ENCODE measurements around the gene SHISA8.

Gene SHISA8

DNA sequence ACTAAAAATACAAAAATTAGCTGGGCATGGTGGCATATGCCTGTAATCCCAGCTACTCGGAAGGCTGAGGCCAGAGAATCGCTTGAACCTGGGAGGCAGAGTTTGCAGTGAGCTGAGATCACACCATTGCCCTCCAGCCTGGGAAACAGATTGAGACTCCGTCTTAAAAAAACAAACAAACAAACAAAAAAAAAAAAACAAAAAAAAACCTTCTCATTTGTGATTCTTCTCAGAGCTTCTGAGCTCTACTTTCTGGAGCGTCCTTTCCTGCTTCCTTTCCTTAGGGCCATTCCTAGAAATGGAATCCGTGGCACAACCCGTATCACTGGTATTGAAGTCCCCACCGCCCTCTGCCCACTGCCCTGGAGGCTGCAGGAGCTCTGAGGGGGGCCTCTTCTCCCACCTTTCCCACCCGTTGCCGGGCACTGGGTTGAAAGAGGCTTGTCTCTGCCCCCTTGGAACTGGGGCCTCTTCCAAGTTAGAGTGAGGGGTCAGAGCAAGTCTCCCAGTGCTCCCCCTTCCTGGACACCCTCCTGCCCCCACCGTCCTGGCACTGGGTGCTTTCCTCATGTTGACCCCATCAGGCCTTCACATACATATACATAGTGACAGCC is 2.0 kb upstream of the SHISA8 start (continued):
- no peak for TF ChIP-seq ZNF324 (tag by site-specific recombination; IDR thresholded peaks at IDR 0.05)
- TF ChIP-seq HOXD13 (CRISPR knock-in tag; IDR thresholded peaks at IDR 0.05; ENCODE audit: borderline replicate concordance), result no peak
- TF ChIP-seq, protein P1, sequence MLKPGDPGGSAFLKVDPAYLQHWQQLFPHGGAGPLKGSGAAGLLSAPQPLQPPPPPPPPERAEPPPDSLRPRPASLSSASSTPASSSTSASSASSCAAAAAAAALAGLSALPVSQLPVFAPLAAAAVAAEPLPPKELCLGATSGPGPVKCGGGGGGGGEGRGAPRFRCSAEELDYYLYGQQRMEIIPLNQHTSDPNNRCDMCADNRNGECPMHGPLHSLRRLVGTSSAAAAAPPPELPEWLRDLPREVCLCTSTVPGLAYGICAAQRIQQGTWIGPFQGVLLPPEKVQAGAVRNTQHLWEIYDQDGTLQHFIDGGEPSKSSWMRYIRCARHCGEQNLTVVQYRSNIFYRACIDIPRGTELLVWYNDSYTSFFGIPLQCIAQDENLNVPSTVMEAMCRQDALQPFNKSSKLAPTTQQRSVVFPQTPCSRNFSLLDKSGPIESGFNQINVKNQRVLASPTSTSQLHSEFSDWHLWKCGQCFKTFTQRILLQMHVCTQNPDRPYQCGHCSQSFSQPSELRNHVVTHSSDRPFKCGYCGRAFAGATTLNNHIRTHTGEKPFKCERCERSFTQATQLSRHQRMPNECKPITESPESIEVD (tag by site-specific recombination; IDR thresholded peaks at IDR 0.05), result no peak
- peak; percentile 53; the same call in 1 of the 2 replicates for TF ChIP-seq ZBTB17 (tag by site-specific recombination; IDR thresholded peaks at IDR 0.05)
- TF ChIP-seq, protein P2, sequence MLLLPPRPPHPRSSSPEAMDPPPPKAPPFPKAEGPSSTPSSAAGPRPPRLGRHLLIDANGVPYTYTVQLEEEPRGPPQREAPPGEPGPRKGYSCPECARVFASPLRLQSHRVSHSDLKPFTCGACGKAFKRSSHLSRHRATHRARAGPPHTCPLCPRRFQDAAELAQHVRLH (tag by site-specific recombination; IDR thresholded peaks at IDR 0.05), result no peak
- no peak for TF ChIP-seq ZNF501 (tag by site-specific recombination; IDR thresholded peaks at IDR 0.05)
- no peak for TF ChIP-seq WT1 (tag by site-specific recombination; IDR thresholded peaks at IDR 0.05)
- 0 out of 2 replicates have a peak, but pooled peaks have one; percentile 32 for TF ChIP-seq BCL11A (tag by site-specific recombination; IDR thresholded peaks at IDR 0.05; ENCODE audit: low read depth)
- TF ChIP-seq ZNF555 (tag by site-specific recombination; conservative IDR thresholded peaks at IDR 0.05), result no peak
- TF ChIP-seq, protein P3, sequence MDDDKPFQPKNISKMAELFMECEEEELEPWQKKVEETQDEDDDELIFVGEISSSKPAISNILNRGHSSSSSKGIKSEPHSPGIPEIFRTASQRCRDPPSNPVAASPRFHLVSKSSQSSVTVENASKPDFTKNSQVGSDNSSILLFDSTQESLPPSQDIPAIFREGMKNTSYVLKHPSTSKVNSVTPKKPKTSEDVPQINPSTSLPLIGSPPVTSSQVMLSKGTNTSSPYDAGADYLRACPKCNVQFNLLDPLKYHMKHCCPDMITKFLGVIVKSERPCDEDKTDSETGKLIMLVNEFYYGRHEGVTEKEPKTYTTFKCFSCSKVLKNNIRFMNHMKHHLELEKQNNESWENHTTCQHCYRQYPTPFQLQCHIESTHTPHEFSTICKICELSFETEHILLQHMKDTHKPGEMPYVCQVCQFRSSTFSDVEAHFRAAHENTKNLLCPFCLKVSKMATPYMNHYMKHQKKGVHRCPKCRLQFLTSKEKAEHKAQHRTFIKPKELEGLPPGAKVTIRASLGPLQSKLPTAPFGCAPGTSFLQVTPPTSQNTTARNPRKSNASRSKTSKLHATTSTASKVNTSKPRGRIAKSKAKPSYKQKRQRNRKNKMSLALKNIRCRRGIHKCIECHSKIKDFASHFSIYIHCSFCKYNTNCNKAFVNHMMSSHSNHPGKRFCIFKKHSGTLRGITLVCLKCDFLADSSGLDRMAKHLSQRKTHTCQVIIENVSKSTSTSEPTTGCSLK (tag by site-specific recombination; IDR thresholded peaks at IDR 0.05), result no peak
- TF ChIP-seq, protein P4, sequence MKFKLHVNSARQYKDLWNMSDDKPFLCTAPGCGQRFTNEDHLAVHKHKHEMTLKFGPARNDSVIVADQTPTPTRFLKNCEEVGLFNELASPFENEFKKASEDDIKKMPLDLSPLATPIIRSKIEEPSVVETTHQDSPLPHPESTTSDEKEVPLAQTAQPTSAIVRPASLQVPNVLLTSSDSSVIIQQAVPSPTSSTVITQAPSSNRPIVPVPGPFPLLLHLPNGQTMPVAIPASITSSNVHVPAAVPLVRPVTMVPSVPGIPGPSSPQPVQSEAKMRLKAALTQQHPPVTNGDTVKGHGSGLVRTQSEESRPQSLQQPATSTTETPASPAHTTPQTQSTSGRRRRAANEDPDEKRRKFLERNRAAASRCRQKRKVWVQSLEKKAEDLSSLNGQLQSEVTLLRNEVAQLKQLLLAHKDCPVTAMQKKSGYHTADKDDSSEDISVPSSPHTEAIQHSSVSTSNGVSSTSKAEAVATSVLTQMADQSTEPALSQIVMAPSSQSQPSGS (tag by site-specific recombination; IDR thresholded peaks at IDR 0.05; ENCODE audit: low read depth), result no peak
- no peak for TF ChIP-seq GLI4 (tag by site-specific recombination; IDR thresholded peaks at IDR 0.05)

DNA sequence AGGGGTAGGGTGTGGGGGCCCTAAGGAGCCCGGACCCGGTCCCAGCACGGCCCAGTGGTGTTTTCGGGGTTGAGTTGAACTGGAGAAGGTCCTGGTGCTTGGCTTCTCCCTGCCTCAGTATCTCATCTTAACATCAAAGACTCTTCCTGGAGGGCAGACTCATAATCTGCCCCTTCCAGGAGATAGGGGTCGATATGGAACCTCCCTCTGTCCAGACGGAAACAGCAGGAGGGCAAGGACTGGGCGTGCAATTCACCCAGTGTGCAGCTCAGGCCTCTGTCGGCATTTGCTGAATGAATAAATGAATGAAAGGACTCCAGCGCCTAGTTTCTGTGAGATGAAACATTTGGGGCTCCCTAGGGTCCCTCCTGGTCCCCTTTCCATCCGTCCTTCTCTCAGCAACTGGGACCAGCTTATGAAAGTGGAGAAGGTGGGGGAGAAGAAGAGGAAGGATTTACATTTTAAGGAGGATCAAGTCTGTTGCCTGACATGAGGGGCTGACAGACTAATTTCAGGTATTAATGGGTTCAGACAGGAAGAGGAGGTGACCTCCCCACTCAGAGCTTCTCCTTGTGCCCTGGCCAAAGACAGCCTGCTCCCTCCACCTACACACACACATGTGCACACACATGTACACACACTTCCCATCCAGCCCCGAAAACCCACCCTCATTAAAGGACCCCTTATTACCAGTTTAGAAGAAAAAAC is 1.1 kb upstream of the SHISA8 start:
- CTCF ChIA-PET, result interaction anchor here (0.7 to 2.0 kb wide), 4 partner anchors 9 to 219 kb away, joined by 3 to 10 read pairs (median 4); no protein-coding TSS in a partner anchor
- H3K4me1 ChIP-seq (ENCODE audit: control insufficient read depth, insufficient read depth, low read length), result peaks cover 6% of the 10 kb centered on the region
- no peak overlapping the region for H3K27ac ChIP-seq (ENCODE audit: extremely low read depth, low read depth, low read length)
- POLR2A ChIA-PET, result interaction anchor here (0.7 to 3.7 kb wide), 2 partner anchors 31 to 84 kb away, joined by 8 to 13 read pairs; partner anchors contain the start of gene CENPM
- TF ChIP-seq, protein P5, sequence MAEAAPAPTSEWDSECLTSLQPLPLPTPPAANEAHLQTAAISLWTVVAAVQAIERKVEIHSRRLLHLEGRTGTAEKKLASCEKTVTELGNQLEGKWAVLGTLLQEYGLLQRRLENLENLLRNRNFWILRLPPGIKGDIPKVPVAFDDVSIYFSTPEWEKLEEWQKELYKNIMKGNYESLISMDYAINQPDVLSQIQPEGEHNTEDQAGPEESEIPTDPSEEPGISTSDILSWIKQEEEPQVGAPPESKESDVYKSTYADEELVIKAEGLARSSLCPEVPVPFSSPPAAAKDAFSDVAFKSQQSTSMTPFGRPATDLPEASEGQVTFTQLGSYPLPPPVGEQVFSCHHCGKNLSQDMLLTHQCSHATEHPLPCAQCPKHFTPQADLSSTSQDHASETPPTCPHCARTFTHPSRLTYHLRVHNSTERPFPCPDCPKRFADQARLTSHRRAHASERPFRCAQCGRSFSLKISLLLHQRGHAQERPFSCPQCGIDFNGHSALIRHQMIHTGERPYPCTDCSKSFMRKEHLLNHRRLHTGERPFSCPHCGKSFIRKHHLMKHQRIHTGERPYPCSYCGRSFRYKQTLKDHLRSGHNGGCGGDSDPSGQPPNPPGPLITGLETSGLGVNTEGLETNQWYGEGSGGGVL (tag by site-specific recombination; IDR thresholded peaks at IDR 0.05), result no peak
- no peak for TF ChIP-seq ZNF560 (tag by site-specific recombination; IDR thresholded peaks at IDR 0.05; ENCODE audit: borderline replicate concordance)
- no peak for TF ChIP-seq ZBTB8A (tag by site-specific recombination; IDR thresholded peaks at IDR 0.05)
- TF ChIP-seq, protein P6, sequence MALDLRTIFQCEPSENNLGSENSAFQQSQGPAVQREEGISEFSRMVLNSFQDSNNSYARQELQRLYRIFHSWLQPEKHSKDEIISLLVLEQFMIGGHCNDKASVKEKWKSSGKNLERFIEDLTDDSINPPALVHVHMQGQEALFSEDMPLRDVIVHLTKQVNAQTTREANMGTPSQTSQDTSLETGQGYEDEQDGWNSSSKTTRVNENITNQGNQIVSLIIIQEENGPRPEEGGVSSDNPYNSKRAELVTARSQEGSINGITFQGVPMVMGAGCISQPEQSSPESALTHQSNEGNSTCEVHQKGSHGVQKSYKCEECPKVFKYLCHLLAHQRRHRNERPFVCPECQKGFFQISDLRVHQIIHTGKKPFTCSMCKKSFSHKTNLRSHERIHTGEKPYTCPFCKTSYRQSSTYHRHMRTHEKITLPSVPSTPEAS (tag by site-specific recombination; IDR thresholded peaks at IDR 0.05), result peak; percentile 69; the same call in 1 of the 2 replicates
- peak; percentile 64 for TF ChIP-seq WT1 (tag by site-specific recombination; IDR thresholded peaks at IDR 0.05)
- H3K36me3 ChIP-seq (ENCODE audit: control insufficient read depth in 2 of 2, insufficient read depth in 1 of 2, low read length in 2 of 2), result no peaks in the 10 kb centered on the region
- H3K4me3 ChIP-seq (ENCODE audit: low read depth, low read length), result no peak overlapping the region
- no peaks in the 10 kb centered on the region for H3K9me3 ChIP-seq (ENCODE audit: control insufficient read depth, insufficient read depth, low read depth, low read length)

Measured in HEK293 (cell line).